Glutamatergic neuron (in vitro differentiated cells): ENCODE data around the gene ELANE. TPM values are rescaled to one million over a fixed set of nuclear protein-coding genes. Genes with fewer than 3 reads are reported as not detected.

ENCODE experiments used
- DNase-seq: peaks from one replicate; pipeline ENCODE4 v3.0.0; 2022
- H3K27ac Mint-ChIP-seq: one replicate; pipeline ENCODE4 v1.8.0; 2020; ENCODE audit warnings: mild to moderate bottlenecking, mixed read lengths, inconsistent platforms; ENCODE audit not compliant: unreplicated experiment
- H3K27me3 Mint-ChIP-seq: one replicate; pipeline ENCODE4 v1.8.0; 2020; ENCODE audit warnings: mild to moderate bottlenecking, moderate library complexity, mixed read lengths, inconsistent platforms; ENCODE audit not compliant: unreplicated experiment
- H3K36me3 Mint-ChIP-seq: one replicate; pipeline ENCODE4 v1.8.0; 2020; ENCODE audit warnings: mild to moderate bottlenecking, mixed read lengths, inconsistent platforms; ENCODE audit not compliant: unreplicated experiment
- H3K4me1 Mint-ChIP-seq: one replicate; pipeline ENCODE4 v1.8.0; 2020; ENCODE audit warnings: mild to moderate bottlenecking, low read depth, mixed read lengths, inconsistent platforms; ENCODE audit not compliant: unreplicated experiment
- H3K4me3 Mint-ChIP-seq: one replicate; pipeline ENCODE4 v1.8.0; 2020; ENCODE audit warnings: mild to moderate bottlenecking, mixed read lengths, inconsistent platforms; ENCODE audit not compliant: unreplicated experiment
- H3K9me3 Mint-ChIP-seq: one replicate; pipeline ENCODE4 v1.8.0; 2020; ENCODE audit warnings: mild to moderate bottlenecking, moderate library complexity, mixed read lengths, inconsistent platforms; ENCODE audit not compliant: unreplicated experiment
- CTCF ChIP-seq: fragments of 200-600 bp; sonication (generic); IDR thresholded peaks from one replicate; pipeline ENCODE4 v1.5.0; 2021; ENCODE audit not compliant: partially characterized antibody, unreplicated experiment
- total RNA-seq: library from RNA; stranded (reverse); fragmentation: NEBNext Ultra II Directional; extraction: Animal tissue kit (Norgen Biotek cat#: 25700); gene quantifications from one replicate; pipeline ENCODE4 v1.2.1, GENCODE V29; 2021; ENCODE audit not compliant: unreplicated experiment

The ELANE gene
- total RNA-seq, 1 donor from 2014 or later, result not detected

- TF ChIP-seq CTCF, result no peak
- Mint-ChIP-seq H3K9me3 (peaks cover 23% of the 10 kb centered on the region), H3K4me3 (peak overlapping the region; percentile 63), H3K27ac (peak overlapping the region; percentile 66), H3K27me3 (peaks cover 27% of the 10 kb centered on the region), H3K4me1 (peaks cover 5% of the 10 kb centered on the region), H3K36me3 (peaks cover 7% of the 10 kb centered on the region)
- no peak for DNase-seq
Measured at GRCh38 chr19:807627-808422, 44.3 kb upstream of the ELANE start.

DNA sequence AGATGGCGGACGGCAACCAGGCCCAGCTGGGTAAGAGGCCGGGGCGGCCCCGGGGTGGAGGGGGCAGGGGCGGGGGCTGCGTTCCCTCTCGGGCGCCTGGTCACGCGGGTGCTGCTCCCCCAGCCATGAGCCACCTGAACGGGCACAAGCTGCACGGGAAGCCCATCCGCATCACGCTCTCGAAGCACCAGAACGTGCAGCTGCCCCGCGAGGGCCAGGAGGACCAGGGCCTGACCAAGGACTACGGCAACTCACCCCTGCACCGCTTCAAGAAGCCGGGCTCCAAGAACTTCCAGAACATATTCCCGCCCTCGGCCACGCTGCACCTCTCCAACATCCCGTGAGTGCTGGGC, 43.7 kb upstream of the ELANE start:
- Mint-ChIP-seq H3K36me3 (peaks cover 7% of the 10 kb centered on the region), H3K27me3 (peaks cover 27% of the 10 kb centered on the region), H3K9me3 (peaks cover 23% of the 10 kb centered on the region), H3K4me3 (no peak overlapping the region), H3K4me1 (peaks cover 5% of the 10 kb centered on the region), H3K27ac (no peak overlapping the region)
- no peak for TF ChIP-seq CTCF
- DNase-seq, result no peak

DNA sequence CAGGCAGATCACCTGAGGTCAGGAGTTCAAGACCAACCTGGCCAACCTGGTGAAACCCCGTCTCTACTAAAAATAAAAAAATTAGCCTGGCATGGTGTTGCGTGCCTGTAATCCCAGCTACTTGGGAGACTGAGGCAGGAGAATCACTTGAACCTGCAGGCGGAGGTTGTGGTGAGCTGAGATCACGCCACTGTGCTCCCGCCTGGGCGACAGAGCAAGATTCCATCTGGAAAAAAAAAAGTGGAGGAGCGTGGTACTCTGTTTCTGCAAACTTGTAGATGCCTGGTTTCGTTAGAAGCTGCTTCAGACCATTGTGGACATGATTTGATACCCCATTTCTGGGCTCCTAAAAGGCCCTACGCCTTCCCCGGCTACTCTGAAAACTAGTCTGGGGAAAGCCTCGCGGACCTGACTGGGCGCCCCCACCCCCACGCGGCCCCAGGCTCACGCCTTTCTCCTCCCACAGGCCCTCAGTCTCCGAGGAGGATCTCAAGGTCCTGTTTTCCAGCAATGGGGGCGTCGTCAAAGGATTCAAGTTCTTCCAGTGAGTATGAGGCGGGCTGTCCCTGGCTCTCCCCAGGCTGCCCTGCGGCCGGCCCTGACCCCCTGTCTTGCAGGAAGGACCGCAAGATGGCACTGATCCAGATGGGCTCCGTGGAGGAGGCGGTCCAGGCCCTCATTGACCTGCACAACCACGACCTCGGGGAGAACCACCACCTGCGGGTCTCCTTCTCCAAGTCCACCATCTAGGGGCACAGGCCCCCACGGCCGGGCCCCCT, 41.8 kb upstream of the ELANE start:
- H3K36me3 Mint-ChIP-seq, result peaks cover 7% of the 10 kb centered on the region
- no peak for TF ChIP-seq CTCF
- H3K9me3 Mint-ChIP-seq, result peaks cover 27% of the 10 kb centered on the region
- H3K4me1 Mint-ChIP-seq, result peaks cover 5% of the 10 kb centered on the region
- H3K27me3 Mint-ChIP-seq, result peaks cover 32% of the 10 kb centered on the region
- no peak overlapping the region for H3K4me3 Mint-ChIP-seq
- DNase-seq, result no peak
- no peak overlapping the region for H3K27ac Mint-ChIP-seq

- Mint-ChIP-seq H3K27me3 (peaks cover 32% of the 10 kb centered on the region), H3K4me3 (no peak overlapping the region), H3K4me1 (peaks cover 5% of the 10 kb centered on the region), H3K9me3 (peaks cover 31% of the 10 kb centered on the region), H3K36me3 (peaks cover 11% of the 10 kb centered on the region), H3K27ac (no peak overlapping the region)
- no peak for DNase-seq
- no peak for TF ChIP-seq CTCF
Measured at GRCh38 chr19:810883-811489, 41.1 kb upstream of the ELANE start.
